GM13976 (cell line): ENCODE measurements around the gene SORCS3.

Source experiments
- DNase-seq: peaks from one replicate; pipeline ENCODE4 v3.0.0; 2012; ENCODE audit warnings: low spot score
- in situ Hi-C: fragments of 300-500 bp; cut with MboI; formaldehyde crosslinking; loops from one replicate; pipeline ENCODE4 v1.12.0; 2022; ENCODE audit warnings: low sequenced_read_pairs, mixed read lengths, inconsistent platforms; ENCODE audit not compliant: unreplicated experiment
- TF ChIP-seq, protein P1 (sequence below): IDR thresholded peaks from 2 replicates; pipeline ENCODE4 v1.5.1; 2012; ENCODE audit warnings: borderline replicate concordance, mild to moderate bottlenecking; ENCODE audit not compliant: insufficient read depth; ENCODE audit errors: extremely low read depth, missing control alignments, control extremely low read depth

SORCS3 gene

DNA sequence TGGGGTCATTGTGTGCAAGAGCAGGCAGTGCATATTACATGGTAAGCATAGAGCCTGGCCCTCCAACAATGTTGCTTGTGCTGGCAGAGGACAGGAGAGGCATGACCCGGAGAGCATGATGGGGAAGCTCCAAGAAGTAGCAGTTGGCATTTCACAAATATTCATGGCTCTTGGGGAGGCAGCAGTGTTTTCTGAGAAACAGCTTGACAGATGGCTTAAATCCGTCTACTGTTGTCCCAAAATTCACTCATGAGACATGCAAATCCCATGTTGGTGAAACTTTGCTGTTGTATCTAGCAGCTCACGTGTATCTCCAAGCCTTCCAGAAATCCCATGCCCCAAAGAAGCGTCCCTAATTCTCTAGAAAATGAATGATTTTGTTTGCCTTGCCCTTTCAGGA is 487.0 kb downstream of the SORCS3 start:
- TF ChIP-seq, protein P1, sequence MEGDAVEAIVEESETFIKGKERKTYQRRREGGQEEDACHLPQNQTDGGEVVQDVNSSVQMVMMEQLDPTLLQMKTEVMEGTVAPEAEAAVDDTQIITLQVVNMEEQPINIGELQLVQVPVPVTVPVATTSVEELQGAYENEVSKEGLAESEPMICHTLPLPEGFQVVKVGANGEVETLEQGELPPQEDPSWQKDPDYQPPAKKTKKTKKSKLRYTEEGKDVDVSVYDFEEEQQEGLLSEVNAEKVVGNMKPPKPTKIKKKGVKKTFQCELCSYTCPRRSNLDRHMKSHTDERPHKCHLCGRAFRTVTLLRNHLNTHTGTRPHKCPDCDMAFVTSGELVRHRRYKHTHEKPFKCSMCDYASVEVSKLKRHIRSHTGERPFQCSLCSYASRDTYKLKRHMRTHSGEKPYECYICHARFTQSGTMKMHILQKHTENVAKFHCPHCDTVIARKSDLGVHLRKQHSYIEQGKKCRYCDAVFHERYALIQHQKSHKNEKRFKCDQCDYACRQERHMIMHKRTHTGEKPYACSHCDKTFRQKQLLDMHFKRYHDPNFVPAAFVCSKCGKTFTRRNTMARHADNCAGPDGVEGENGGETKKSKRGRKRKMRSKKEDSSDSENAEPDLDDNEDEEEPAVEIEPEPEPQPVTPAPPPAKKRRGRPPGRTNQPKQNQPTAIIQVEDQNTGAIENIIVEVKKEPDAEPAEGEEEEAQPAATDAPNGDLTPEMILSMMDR = no peak
- no peak for DNase-seq
- in situ Hi-C loops = no loop called here

DNA sequence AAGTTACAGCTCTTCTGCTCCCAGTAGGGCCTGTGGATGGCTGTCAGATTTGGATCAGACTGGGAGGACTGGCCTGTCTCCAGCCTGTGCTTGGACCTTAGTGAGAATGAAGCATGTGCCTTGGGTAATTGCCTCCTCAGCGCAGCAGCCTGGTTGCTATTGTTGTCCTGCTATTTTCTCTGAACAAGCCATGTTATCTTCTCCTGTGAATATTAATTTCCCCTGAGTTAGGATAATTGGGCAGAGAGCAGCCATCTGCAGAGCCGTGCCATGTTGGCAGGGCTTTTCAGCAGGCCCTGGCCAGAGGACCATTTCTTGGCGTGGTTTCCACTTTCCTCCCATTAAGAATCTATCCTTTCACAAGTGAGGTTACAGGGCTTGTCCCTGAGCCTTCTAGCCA is 497.3 kb downstream of the SORCS3 start:
- TF ChIP-seq, protein P1 = no peak
- in situ Hi-C loops = no loop called here
- no peak for DNase-seq

DNA sequence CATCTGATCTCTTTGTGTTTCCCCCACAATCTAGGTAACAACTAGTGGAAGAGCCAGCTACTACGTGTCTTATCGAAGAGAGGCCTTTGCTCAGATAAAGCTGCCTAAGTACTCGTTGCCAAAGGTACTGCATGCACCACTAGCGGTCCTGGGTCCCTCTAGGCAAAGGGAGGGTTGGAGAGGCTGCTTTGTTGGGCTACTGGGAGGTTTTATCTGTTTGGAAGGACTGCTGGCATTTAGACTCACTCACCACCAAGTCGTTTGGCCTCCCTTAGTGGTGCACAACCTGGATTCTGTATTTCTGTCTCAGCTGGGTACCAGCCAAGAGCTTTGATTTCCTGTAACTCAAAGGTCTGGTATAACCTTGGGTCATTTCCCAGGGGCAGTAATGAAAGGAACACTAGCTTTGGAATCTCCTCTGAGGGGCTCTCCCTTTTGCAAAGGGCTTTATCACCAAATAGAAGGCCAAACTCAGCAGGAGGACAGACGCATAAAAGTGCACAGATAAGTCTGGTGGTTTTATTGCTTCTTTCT is 498.3 kb downstream of the SORCS3 start:
- in situ Hi-C loops = no loop called here
- TF ChIP-seq, protein P1 = no peak
- no peak for DNase-seq

DNA sequence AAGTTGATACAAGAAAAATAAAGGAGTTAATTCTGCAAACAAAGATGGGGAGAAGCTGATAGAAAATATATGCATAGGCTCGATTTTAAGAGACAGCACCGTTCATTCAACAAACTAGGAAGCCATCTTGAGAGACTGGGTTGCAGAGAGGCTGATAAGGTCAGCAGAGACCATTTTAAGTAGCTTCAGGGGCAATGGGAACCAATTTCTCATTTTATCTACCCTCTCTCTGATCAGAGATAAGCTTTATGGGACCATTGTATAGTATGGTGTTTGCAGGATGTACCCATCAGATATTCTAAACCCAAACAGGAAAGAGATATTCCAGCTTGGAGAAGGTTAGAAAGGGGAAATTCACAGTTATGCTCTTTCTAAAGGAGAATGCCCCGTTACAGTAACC is 499.5 kb downstream of the SORCS3 start:
- in situ Hi-C loops = no loop called here
- TF ChIP-seq, protein P1 = no peak
- DNase-seq = no peak

DNA sequence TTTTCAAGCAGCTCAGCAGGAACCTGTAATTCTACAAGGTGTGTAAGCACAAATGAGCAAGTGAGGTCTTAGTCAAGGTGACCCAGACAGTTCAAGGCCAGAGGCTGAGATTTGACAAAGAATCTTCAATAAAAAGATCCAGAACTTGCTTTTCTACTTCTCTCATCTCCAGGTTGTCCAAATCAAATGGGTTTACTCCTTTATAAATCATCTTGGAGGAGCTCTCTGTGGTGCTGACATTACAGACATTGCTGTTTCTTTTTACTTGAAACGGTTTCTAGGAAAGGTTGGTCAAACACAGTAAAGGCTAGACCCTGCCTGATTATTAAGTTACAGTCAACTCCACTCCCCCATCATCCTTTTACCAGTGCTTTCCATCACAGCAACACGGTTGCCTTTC is 504.6 kb downstream of the SORCS3 start:
- TF ChIP-seq, protein P1 = no peak
- DNase-seq = no peak
- in situ Hi-C loops = no loop called here

DNA sequence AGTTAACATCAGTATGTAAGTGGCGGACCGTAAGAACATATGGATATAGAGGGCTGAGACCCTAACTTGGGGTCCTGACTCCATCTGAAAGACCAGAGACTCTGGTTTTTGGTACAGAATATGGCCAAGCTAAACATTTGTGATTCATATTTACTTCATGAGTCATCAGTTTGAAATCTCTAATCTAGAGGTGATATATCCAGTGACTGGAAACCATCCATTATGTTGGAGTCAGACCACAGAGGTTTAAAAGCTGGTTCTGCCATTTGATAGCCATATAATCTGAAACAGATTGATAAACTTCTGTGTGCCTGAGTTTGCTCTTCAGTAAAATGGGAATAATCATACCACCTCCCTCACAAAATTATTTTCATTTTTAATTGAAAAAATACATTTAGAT is 505.3 kb downstream of the SORCS3 start:
- no peak for DNase-seq
- in situ Hi-C loops = no loop called here
- TF ChIP-seq, protein P1 = no peak

DNA sequence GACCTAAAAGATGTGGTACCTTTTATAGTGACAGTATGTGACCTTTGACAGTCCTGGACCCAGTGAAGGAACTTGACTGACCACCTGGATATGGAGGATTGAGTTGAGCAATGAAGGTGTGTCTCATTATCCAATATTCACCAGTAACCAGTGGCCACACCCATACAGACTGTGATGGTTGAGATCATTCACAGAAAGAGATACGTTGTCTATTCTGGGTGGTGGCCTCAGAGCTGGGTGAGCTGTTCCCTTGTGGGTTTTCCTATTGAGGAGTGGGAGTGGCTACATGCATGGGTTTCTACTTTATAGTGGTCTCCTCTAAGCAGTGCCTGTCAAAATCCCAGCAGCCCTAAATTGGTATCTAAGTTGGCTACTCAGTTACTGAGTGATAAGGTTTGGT is 507.4 kb downstream of the SORCS3 start:
- TF ChIP-seq, protein P1 = no peak
- DNase-seq = no peak
- in situ Hi-C loops = no loop called here
